NCI-H2227 (cell line): ENCODE data around the gene UNCX.

Experiments
- DNase-seq: peaks from one replicate; lab custom pipeline; 2025; ENCODE audit not compliant: unreplicated experiment; lab: John Stamatoyannopoulos, UW

UNCX gene

DNA sequence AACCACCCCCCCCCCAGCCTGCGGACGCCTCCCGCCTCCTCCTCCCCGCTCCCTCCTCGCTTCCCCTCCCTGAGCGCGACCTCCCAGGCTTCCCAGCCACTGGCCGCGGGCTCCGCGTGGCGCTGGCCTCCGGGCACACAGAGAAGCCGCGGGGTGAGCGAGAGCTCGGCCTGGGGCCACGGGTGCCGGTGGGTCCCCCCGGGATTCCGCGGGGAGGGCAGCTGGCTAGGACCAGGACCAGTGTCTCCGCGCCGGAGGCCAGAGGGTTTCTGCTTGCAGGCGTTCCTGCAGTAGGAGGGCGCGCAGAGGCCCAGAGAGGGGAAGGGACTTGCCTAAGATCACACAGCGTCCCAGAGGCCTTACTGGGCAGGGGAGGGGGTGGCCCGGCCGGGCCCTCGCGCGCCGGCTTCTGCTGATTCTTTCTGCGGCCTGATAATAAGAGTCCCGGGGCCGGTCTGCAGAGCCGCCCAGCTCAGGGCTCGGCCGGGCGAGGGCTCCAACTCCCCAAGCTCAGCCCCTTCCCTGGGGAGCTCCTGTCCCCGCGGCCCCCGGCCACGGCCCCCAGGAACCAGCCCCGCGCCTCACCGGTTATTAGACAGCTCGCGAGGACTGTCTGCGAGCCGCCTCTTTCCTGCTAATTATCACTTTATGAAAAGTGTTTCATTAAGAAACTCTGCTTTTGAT is 10.1 kb downstream of the UNCX start:
- no peak for DNase-seq

DNA sequence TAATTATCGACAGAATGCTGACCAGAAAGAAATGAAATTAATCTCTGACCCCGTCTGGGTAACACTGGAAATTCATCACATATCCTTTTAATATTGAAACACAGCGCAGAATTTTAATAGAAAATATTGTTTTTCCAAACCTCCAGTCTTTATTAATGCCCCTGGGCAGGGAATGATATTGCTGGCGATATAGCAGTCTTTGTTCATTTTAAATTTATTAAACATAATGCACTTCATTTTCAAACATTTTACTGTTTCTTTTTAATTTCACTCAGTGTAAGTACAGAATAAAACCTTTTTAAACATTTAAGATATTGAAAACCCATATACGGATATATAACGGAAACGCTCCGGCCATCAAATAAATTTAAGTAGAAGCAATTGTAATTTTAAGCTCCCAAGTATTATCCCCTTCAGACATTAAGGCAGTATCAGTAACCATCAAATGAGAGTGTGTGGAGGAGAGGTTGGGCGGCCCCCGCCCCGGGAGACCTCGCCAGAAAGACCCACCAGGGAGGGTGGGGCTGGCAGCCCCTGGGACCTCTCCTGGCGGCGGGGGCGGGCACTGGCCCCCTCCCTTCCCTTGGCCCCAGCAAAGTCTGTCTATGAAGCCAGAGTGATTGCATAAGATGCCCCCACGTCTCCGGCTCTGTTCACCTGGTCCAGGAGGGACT is 10.8 kb downstream of the UNCX start:
- DNase-seq = no peak

- DNase-seq = no peak
Measured at GRCh38 chr7:1243964-1244416, 11.3 kb downstream of the UNCX start.

- no peak for DNase-seq
Measured at GRCh38 chr7:1244700-1245523, 12.2 kb downstream of the UNCX start.

GRCh38 chr7:1245524-1246050 is 12.9 kb downstream of the UNCX start:
- no peak for DNase-seq

GRCh38 chr7:1246160-1246870 is 13.6 kb downstream of the UNCX start:
- DNase-seq = no peak

DNA sequence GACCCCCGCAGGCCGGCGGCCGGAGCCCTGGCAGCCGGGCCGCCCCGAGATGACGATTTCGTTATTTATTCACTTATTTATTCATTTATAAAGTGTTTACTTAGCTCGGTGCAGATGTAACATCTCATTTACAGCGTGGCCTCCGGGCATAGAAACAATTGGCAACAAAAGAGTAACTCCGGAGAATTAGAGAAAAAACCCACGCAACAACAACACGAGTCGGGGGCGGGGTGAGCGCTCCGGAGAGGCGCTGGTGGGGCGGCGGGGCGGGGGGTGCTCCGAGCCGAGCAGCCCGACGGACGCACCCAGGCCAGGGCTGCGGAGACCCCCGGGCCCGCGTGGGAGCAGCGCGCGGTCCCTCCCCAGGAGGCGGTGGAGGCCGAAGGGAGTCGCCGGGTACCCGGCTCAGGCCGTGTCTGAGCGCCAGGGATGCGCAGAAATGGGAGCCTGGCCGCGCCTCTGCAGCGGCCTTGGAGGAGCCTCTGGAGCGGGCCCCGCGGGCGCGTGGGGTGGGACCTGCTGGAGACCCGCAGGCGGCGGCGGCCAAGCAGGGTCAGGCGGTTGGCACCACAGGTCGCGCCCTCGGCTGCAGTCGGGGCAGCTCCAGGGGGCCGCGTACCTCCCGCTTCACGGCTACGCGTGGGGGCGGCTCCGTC is 14.3 kb downstream of the UNCX start:
- no peak for DNase-seq

GRCh38 chr7:1247527-1248041 is 14.9 kb downstream of the UNCX start:
- DNase-seq = peak; percentile 51

DNA sequence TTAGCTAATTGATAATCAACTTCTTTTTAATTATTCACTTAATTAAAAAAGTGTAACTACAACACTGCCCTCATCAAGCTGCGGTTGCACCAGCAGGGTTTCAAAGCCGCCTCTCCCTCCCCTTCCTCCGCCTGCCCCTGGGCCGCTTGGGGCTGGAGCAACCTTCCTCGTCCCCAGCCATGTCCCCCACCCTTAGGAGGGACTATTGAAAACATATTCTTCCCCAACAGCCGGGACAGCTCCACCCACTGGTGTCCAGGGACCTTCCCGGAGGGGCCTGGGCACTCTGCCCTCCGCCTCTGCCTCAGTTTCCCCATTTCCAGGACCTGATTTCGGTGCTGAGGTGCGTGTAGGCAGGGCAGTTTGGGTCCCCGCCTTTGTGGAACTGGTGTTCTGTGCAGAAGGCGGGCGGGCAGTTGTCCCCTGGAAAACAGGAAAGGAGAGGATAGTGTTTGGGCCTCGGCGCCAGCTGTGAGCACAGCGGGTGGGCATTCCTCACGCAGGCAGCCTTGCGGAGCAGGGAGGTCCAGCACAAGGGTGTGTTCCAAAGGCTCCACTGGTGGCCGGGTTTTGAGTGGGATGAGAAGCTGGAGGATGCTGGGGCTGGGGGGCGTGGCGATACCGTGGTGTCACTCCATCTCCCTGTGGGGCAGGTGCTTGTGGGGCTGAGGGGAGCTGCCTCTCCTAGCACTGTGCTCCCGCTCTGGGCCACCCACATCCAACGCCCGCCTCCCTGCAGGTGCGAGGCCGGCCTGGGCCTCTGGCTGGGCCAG is 15.7 kb downstream of the UNCX start:
- DNase-seq = no peak

- DNase-seq = no peak
Measured at GRCh38 chr7:1248916-1249581, 16.4 kb downstream of the UNCX start.

DNA sequence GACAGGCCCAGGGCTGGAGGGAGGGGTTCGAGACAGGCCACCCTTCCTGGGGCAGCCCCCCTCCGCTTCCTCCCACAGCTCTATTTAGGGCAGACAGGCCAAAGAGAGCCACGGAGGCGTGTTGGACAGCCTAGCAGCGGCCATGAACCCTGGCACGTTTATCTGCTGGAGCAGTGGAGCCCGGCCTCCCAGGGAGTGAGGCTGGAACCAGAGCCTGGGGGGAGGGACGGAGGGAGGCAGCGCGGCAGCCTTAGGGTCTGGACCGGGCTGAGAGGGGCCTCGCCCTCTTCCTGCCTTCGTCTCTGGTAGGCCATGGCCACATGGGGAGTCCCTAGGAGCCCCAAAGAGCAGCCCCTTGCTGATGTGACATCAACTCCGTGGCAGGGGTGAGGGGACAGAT is 17.1 kb downstream of the UNCX start:
- no peak for DNase-seq

- DNase-seq = no peak
Measured at GRCh38 chr7:1250901-1251300, 18.2 kb downstream of the UNCX start.

GRCh38 chr7:1251796-1252539 is 19.3 kb downstream of the UNCX start:
- DNase-seq = no peak

- DNase-seq = no peak
Measured at GRCh38 chr7:1252540-1253090, 19.9 kb downstream of the UNCX start.

- DNase-seq = no peak
Measured at GRCh38 chr7:1253681-1254181, 21.1 kb downstream of the UNCX start.

DNA sequence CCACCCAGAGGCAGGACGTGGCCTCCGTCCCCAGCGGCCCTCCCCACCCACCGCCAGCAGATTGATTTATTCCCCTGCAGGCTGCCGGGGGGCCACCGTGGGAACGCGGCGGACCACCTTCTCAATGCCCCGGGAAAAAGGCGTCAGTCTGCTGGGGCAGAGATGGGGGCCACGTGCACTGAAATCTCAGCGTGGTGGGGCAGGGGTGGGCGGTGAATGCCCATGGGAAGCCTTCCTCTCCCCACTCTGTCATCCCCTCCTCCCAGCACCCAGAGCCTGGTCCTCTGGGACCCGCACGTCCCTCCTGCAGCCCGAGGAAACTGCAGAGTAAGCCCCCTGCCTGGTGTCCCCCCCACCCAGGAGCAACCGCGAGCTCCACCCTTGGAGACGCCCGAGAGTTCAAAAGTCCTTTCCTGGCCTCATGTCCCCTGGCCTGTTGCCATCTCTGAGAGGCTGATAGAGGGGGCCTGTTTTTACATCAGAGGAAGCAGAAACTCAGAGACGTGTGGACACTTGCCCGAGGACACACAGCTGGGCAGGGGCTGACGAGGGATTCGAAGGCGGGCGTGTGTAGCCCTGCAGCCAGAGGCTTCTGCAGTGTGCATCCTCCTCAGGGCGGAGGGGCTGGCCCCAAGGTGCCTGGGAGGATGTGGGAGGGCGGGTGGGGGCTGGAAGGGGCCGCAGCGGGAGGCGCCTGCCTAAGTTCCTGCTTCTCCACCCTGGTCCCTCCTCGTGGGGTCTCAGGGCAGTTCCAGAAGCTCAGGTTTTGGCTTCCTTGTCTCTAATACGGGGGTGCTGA is 21.8 kb downstream of the UNCX start:
- DNase-seq = no peak
